GM21515 (cell line): ENCODE measurements around the gene CAV1.
"Not testable (repeated sequence)": the region's sequence is repeated elsewhere in the genome, so short reads cannot be mapped to it uniquely, and the experiment has no call there.

Experiments
- ATAC-seq: cut with Tn5 transposase; IDR thresholded peaks from one replicate; pipeline ENCODE4 v1.9.1; 2021; ENCODE audit not compliant: unreplicated experiment

CAV1 gene, protein sequence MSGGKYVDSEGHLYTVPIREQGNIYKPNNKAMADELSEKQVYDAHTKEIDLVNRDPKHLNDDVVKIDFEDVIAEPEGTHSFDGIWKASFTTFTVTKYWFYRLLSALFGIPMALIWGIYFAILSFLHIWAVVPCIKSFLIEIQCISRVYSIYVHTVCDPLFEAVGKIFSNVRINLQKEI

DNA sequence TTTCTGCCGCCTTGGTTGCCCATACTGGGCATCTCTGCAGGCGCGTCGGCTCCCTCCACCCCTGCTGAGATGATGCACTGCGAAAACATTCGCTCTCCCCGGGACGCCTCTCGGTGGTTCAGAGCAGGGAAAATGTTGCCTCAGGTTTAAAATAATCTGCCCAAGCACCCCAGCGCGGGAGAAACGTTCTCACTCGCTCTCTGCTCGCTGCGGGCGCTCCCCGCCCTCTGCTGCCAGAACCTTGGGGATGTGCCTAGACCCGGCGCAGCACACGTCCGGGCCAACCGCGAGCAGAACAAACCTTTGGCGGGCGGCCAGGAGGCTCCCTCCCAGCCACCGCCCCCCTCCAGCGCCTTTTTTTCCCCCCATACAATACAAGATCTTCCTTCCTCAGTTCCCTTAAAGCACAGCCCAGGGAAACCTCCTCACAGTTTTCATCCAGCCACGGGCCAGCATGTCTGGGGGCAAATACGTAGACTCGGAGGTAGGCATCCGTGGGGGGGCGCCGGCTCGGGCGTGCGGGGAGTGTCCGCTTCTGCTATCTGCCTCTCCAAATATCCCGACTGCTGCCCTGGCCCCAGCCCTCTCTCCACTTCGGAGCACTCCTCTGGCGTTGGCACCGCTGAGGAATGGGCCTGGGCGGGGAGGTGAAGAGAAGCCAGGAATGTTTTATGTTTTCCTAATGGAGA lies at the start of gene CAV1:
CAV1 (plus strand) TSS at position 428 of the 689 bp plus-strand sequence; CDS start at position 455, 27 bp downstream.
- ATAC-seq, result no peak

GRCh38 chr7:116477625-116478024 lies 47.2 kb upstream of the CAV1 start:
- no peak for ATAC-seq

GRCh38 chr7:116478834-116479233 lies 46.0 kb upstream of the CAV1 start:
- no peak for ATAC-seq

- ATAC-seq, result no peak
Observed at GRCh38 chr7:116483271-116483942, 41.4 kb upstream of the CAV1 start.

- ATAC-seq, result not testable (repeated sequence)
Observed at GRCh38 chr7:116484389-116484788, 40.4 kb upstream of the CAV1 start.

- ATAC-seq, result no peak
Observed at GRCh38 chr7:116487907-116488521, 36.8 kb upstream of the CAV1 start.

GRCh38 chr7:116490351-116490750 lies 34.5 kb upstream of the CAV1 start:
- ATAC-seq, result no peak

DNA sequence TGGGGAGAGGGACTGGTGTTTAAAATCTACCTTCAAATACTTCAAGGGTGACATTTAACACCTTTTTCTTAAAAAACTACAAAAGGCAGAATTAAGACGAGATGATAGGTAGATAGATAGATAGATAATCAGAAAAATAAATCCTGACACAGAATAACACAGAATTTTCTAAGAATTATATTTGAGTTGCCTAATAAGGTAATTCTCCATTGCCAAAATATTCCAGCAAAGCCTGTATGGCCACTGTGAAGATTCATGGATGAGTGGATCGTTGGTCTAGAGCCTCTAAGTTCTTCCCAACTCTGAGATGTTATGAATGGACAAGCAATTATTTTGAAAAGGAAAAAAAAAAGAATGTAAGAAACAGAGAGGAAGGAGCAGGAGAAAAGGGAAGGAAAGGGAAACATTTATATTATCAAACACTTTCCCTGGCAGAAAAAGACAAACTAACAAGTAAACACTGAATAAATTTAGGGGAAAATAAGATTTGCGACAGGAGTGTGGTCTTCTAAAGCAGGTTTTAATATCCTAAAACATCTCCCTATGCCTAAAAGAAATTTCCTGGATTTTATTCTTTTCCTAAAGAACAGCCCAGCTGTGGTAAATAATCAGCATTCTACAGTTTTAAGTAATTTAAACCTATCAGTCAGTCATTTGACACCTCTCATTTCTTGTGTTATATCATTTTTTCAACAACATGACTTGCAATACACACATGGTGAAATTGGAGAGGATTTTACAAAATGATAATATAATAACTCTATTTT lies 32.8 kb upstream of the CAV1 start:
- ATAC-seq, result no peak

DNA sequence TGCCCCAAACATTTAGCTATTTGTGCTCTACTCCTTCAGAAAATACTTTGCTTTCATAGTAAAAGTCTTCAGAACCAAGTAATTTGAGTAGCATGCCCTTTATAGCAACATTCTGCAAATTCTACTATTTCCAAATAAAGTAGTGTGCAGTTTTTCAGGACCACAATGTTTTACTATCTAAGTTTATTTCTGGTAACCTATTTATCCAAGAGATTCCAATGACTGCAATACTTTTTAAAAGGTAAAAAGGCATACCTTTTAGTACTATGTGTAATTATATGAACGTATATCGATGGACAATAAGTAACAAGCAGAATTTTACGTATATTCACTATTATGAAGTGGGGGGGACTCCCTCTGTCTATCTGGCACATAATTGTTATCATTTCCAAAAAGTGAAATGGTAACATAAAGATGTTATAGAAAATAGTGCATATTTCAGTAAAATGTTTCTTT lies 32.2 kb upstream of the CAV1 start:
- ATAC-seq, result no peak

DNA sequence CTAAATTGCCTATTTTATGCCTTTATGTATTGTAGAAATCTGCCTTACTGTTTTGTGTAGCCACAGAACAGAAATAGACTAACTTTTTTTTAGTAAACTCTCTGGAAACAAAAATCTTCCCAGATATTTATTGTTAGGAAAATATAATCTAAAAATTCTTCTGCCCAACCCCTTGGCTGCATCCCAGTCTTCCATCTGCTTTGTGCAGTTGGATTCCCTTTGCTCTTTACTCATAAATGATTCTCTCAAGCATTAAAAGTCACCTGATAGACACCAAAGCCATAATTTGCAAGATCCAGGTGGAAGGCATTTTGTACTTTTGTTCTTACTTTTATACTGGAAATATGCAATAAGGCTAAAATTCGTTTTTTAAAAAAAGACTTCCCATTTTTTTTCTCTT lies 31.4 kb upstream of the CAV1 start:
- no peak for ATAC-seq

GRCh38 chr7:116494472-116494871 lies 30.4 kb upstream of the CAV1 start:
- no peak for ATAC-seq

DNA sequence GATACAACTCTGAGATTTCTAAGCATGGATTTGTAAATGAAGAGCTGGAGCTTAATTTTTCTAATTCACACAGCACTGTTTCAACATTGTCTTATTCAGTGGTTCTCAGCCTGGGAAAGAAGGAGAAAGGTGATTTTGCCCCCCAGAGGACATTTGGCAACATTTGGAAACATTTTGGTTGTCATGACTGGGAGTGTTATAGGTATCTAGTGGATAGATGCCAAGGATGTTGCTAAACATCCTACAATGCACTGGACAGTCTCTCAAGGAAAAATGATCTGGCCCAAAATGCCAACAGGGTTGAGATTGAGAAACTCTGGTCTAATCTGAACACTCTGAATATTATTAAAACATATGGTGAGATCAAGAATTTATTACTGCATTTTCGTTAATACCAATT lies 29.1 kb upstream of the CAV1 start:
- ATAC-seq, result no peak

DNA sequence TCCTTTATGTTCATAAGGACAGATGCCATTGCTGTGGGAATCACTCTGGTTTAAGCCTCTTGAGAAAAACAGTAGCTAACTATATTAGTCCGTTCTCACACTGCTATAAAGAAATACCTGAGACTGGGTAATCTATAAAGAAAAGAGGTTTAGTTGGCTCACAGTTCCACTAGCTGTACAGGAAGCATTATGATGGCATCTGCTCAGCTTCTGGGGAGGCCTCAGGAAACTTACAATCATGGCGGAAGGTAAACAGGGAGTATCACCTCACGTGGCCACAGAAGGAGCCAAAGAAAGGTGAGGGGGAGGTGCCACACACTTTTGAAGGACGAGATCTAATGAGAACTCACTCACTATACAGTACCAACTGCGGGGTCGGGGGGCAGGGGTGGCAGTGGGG lies 28.2 kb upstream of the CAV1 start:
- no peak for ATAC-seq

GRCh38 chr7:116497708-116498107 lies 27.1 kb upstream of the CAV1 start:
- ATAC-seq, result no peak

DNA sequence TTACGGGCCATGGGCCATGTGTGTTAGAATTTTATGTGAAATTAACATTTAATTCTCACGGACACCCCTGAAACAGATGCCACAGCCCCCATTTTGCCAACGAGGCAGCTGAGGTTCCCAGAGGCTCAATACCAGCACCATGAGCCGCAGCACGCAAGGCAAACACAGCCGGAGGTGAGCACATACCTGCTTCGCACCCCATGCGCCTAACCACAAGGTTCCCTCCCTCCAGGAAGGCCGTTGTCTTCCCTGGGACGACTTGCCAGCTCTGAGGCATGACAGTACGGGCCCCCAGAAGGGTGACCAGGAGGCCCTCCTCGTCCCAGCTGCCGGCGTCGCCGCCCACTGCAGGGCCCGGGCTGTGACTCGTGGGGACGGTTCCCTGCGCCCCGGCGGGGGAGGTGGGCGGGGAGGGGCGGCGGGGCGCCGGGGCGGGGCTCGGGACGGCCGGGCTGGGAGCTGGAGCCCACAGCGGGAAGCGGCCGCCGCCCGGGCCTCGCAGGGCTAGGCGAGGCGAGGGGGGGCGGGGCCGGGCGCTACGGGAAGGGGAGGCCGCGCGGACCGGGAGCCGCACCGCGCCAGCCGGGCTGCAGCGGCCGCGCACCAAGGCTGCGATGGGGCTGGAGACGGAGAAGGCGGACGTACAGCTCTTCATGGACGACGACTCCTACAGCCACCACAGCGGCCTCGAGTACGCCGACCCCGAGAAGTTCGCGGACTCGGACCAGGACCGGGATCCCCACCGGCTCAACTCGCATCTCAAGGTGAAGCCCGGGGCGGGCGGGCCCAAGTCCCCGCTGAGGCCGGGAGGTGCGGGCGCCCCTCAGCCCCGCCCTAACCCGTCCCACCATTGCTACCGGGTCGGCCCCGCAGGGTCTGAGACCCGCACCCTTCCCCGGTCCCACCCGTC lies 25.4 kb upstream of the CAV1 start, which contains the start of gene CAV2:
CAV2 (plus strand) TSS at position 571 of the 910 bp plus-strand sequence; CDS start at position 615, 44 bp downstream.
- ATAC-seq, result peak; percentile 49

- no peak for ATAC-seq
Observed at GRCh38 chr7:116500078-116500853, 24.6 kb upstream of the CAV1 start.

GRCh38 chr7:116501425-116502167 lies 23.2 kb upstream of the CAV1 start:
- ATAC-seq, result no peak
